Fibroblast of gingiva (primary cell): ENCODE data around the gene DAZAP2.

Experiments used
- DNase-seq: peaks from one replicate; pipeline ENCODE4 v3.0.0-alpha.2; 2011; ENCODE audit warnings: low read depth

DAZAP2 gene, protein sequence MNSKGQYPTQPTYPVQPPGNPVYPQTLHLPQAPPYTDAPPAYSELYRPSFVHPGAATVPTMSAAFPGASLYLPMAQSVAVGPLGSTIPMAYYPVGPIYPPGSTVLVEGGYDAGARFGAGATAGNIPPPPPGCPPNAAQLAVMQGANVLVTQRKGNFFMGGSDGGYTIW

DNA sequence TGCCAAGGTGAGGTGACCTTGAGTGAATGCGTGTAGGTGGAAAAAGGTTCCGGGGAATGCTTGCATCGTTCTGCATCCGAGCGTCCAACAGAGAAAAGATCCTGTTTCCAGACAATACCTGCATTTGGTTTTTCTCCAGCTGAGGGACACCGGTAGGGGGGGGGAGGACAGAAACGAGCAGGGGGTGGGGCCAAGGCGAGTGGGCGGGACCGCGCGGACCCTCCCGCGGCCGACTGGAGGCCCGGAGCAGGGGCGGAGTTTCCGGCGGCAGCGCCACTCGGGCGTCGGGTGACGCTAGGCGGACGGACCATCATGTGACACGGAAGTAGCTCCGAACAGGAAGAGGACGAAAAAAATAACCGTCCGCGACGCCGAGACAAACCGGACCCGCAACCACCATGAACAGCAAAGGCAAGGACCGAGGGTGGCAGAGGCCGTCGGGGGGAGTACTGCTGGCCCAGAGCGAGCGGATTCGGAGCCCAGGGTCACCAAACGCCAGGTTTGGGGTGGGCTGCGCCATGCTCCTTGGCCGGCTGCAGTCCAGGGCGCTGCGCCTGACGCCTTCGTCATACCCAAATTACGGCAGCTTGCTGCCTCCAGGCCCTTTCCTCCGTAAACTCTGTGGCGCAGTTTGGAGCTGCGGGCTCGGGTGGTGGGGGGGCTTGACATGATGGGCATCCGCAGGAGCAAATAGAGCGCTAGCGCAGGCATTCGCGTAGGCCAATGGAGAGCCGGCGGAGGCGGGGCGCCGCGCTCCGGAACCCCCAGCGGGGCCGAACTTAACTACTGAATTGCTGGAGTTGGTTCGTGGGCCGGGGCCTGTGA, at the start of gene DAZAP2:
Gene DAZAP2, plus strand, starts transcription at position 317 of the 825 bp plus-strand sequence. Its CDS starts 82 bp downstream, at position 399.
- peak; percentile 95 for DNase-seq

GRCh38 chr12:51189790-51190355, 48.8 kb upstream of the DAZAP2 start:
- no peak for DNase-seq

GRCh38 chr12:51190820-51191219, 47.8 kb upstream of the DAZAP2 start:
- DNase-seq: peak; percentile 39

GRCh38 chr12:51191516-51192283, 46.9 kb upstream of the DAZAP2 start:
- DNase-seq: no peak

DNA sequence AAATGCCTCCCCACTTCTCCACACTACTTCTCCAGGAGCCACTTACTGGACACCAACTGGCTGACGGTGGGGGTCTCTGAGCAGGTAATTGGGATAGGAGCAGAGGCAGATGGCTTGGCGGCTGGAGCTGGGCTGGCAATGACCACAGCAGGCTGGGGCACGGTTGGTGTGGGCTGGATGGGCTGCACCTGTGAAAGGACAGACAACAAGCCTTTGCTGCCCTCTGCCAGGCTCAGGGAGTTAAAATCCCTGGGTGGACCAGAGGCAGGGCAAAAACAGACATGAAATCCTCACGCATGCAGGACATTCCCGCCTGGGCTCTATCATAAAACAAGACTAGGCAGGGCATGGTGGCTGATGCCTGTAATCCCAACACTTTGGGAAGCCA, 46.3 kb upstream of the DAZAP2 start:
- DNase-seq: no peak

DNA sequence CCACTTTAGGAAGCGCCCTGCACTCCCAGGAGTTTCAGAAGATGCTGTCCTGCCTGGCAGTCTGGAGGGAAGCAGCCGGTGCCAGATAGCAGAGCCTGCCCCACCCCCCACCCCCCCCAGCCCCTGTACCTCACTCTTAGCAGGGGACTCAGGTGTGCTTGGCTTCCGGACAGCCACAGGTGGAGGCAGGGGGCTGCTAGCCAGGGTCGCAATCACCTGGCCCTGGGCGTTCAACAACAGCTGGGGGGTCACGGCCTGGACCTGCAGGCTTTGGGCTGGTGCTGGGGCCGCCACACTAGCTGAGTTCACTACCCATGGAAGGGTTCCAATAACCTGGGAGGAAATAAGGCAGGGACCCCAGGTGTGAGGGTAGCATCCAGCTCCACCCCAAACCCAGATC, 42.8 kb upstream of the DAZAP2 start:
- DNase-seq: no peak

- no peak for DNase-seq
These were observed 42.1 kb upstream of the DAZAP2 start for GRCh38 chr12:51196547-51196946.

DNA sequence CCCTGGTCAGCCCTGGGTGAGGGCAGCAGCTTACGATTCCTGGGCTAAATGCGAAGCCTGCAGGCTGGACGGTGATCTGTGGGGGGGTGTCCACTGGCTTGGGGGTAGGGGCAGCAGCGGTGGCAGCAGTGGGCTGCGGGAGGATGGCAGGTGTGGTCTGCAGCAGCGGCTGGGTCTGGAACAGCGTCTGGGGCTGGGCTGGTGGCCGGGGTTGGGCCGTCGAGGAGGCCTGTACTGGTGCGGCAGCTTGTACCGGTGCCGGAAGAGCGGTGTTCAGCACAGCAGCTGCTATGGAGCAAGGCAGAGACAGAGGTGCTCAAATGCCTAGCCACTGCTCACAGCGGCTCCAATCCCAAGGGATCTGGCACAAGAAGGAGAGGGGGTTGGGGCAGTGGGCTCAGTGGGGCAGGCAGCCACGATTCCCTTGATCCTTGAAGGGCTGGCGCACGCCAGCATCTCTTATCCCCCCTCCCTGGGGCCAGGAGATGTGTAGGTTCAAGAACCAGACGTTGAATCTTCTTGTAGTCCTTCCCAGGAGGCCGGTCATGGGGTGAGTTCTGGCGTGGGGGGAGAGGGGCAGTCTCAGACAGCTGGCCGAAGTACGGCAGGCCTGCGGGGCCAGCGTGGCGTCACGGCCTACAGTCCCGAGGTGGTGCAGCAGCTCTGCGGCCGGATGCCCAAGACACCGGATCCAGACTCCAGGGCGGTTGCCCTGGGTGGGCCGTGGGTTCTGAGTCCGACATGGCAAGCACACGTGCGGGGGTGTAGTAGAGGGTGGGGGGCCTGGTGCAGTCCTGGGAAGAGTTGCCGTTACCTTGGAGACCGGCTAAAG, 40.7 kb upstream of the DAZAP2 start:
- DNase-seq: no peak

DNA sequence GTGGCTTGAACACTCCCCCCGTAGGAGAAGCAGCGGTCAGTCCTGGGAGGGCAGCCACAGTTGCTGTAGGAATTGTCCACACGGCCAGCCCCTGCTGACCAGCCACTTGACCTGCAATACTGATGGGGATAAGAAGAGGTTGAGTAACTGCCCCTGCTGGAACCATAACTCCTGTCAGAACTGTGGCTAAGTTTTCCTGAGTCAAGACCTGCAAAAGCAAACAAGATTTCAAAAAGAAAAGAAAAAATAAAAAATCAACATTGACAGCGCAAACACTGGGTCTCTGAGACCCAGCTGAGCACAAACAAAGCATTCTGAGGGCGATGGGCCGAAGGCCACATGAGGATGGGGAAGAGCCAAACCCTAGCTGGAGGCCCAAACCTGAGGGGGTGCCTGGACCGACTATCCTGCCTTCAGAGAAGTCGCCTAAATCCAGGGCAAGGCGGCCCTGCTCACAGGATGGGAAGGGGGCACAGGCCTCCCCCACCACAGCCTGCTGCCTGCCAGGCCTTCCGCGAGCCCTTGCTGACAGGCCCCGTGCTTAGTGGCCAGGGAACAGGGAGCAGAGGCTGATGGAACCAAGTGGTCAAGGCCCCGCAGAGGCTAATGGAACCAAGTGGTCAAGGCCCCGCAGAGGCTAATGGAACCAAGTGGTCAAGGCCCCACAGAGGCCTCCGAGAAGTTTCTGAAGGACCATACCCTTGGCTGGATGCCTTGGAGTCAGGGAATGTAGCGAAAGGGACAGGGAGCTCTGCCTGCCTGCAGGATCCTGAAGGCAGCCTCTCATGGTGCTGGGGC, 39.9 kb upstream of the DAZAP2 start:
- no peak for DNase-seq

- no peak for DNase-seq
These were observed 39.2 kb upstream of the DAZAP2 start for GRCh38 chr12:51199366-51199945.

- no peak for DNase-seq
These were observed 38.5 kb upstream of the DAZAP2 start for GRCh38 chr12:51200156-51200555.

DNA sequence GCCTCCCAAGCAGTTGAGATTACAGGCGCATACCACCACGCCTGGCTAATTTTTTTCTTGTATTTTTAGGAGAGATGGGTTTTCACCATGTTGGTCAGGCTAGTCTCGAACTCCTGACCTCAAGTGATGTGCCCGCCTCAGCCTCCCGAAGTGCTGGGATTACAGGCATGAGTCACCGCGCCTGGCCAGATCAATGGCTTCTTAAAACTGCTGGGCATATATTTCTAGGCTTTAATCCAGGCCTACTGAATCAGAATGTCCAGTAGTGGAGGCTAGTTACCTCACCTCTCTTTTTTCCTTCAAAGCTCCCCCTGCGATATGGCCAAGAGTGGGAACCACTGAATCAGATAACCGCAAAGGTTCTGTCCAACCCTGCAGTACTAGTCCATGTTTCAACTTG, 37.8 kb upstream of the DAZAP2 start:
- DNase-seq: no peak

DNA sequence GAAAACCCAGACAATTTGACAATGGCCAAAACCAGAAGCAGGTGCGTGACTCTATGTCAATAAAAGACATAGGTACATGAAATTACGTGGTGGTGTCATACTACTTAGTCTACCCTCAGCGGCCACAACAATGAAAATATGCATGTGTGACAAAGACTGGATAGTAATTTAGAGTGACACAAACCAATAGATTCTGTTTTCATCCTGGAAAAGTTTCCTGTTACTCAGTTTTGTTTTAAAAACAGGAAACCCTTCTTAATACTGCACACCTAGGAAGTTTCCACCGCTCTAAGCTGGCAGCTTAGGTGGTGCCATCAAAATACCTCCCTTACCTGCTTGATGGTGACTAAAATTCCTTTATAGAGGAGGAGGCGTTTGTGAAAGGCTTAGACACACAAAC, 35.9 kb upstream of the DAZAP2 start:
- DNase-seq: no peak

GRCh38 chr12:51205350-51205749, 33.3 kb upstream of the DAZAP2 start:
- DNase-seq: no peak

DNA sequence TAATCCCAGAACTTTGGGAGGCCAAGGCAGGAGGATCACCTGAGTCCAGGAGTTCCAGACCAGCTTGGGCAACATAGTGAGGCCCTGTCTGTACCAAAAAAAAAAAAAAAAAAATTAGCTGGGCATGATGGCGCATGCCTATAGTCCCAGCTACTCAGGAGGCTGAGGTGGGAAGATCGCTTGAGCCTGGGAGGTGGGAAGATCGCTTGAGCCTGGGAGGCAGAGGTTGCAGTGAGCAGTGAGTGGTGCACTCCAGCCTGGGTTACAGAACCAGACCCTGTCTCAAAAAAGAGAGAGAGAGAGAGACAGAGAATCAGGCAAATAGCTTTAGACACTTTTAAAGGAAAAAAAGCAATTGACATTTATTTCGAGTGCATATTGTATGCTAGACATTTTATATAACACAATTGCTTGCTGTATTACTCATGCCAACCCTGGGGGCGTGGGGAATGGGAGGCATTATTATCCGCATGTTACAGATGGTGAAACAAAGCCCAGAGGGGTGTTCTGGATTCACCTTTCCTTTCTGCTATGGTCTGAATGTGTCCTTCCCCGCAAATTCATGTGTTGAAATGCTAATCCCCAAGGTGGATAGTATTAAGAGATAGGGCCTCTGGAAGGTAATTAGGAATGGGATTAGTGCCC, 30.5 kb upstream of the DAZAP2 start:
- DNase-seq: no peak

DNA sequence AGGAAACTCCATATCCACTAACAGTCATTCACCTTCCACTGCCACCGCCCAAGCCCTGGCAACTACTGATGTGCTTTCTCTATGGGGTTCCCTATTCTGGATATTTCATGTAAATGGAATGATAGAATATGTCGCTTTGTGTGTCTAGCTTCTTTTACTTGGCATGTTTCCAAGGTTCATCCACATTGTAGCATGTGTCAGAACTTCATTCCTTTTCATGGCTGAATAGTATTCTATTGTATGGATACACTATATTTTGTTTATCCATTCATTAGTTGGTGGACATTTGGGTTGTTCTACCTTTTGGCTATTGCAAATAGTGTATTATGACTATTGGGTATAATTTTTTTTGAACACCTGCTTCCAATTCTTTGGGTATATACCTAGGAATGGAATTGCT, 29.4 kb upstream of the DAZAP2 start:
- no peak for DNase-seq

DNA sequence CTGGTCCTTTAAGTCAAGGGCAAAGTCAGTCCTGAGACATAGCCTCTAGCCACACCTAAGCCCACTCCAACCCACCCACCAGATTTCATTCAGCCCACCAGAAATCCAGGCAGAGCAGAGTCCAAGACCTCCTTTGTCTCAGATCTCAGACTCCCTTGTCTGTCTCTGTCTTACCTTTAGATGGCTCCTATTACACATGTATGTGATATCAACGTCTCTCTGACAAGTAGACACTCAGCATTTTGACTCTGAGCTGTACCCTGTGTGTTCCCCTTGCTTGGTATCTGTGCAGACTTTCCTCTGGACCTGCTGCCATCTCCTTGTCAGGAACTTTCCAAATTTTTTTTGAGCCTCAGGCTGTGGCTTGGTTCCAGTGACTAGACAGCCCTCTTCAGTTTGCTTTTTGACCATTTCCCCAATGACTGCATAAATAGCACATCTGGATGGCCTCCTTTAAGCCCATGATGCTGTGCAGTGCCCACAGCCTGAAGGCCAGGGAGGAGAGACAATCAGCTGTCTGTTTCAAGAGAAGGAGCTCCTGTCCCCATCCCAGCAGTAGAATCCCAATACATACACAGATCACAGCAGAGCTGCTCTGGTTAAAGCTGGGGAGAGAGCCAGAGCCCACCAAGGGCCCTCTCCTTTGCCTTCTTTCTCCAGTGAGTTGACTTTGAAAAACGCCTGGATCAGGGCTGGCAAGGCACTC, 27.8 kb upstream of the DAZAP2 start:
- no peak for DNase-seq

GRCh38 chr12:51214895-51215294, 23.7 kb upstream of the DAZAP2 start:
- no peak for DNase-seq

- DNase-seq: no peak
These were observed 22.0 kb upstream of the DAZAP2 start for GRCh38 chr12:51216642-51217041.
